HCT116 (cell line): ENCODE results near the gene GPR146. TPM values are rescaled to one million over a fixed set of nuclear protein-coding genes. Genes with fewer than 3 reads are reported as not detected.

ENCODE experiments used
- ATAC-seq: fragments of 200-7000 bp; cut with Tn5 transposase; 2 replicates; pipeline ENCODE4 v1.9.1; 2020; ENCODE audit warnings: mild to moderate bottlenecking, moderate library complexity
- BruUV-seq: library from RNA; stranded (reverse); fragments of 400-500 nt; replicated peaks from 2 replicates; lab custom pipeline; 2021; lab: Mats Ljungman, UMichigan
- CTCF ChIA-PET: fragments of 300-600 bp; sonication (Branson Sonifier 250); formaldehyde crosslinking; loops from one replicate; lab custom pipeline; 2021; ENCODE audit warnings: antibody characterized with exemption; lab: Charles Lee
- POLR2A ChIA-PET: fragments of 300-600, 350-600 bp; sonication (Branson Sonifier 250); formaldehyde crosslinking; loops from one replicate; lab custom pipeline; 2021; ENCODE audit warnings: antibody characterized with exemption; lab: Charles Lee
- RAD21 ChIA-PET, 2 experiments: fragments of 300-600 bp; sonication (Branson Sonifier 250); formaldehyde crosslinking; loops; one replicate each; lab custom pipeline; 2023; ENCODE audit warnings: low total read pairs in 2 of 2; ENCODE audit not compliant: uncharacterized antibody in 2 of 2, unreplicated experiment in 2 of 2, low non-redundant PET in 1 of 2; lab: Charles Lee
- DNase-seq: peaks from one replicate; pipeline ENCODE4 v3.0.0-alpha.2; 2010; ENCODE audit warnings: low read depth, low spot score
- H2AFZ ChIP-seq: fragments of 200-600 bp; shearing (Covaris generic), sonication (generic); 2 replicates; pipeline ENCODE4 v1.6.1; 2017; ENCODE audit warnings: low read depth, mixed run types, mixed read lengths, antibody characterized with exemption, low read length; ENCODE audit not compliant: poor library complexity, severe bottlenecking
- H3K27ac ChIP-seq: 2 replicates; pipeline ENCODE4 v1.5.1; 2012; ENCODE audit warnings: low read depth, low read length
- H3K27me3 ChIP-seq: fragments of 200-600 bp; sonication (generic); 2 replicates; pipeline ENCODE4 v1.6.1; 2016; ENCODE audit warnings: mixed run types, low read length, mixed read lengths; ENCODE audit not compliant: insufficient read depth
- H3K36me3 ChIP-seq, 2 experiments: fragments of 200-500 bp in 1 of 2; fragments of 200-600 bp in 1 of 2; sonication (Bioruptor generic) in 1 of 2; sonication (generic) in 1 of 2; 2 replicates each; pipeline versions ENCODE4 v1.5.1 to v1.6.1; 2014 to 2016; ENCODE audit warnings: low read length in 2 of 2, inconsistent platforms in 1 of 2, mixed read lengths in 1 of 2, mixed run types in 1 of 2; ENCODE audit not compliant: insufficient read depth in 2 of 2, control insufficient read depth in 1 of 2
- H3K4me1 ChIP-seq, 2 experiments: fragments of 200-600 bp in 1 of 2; sonication (generic) in 1 of 2; 2 replicates each; pipeline versions ENCODE4 v1.5.1 to v1.6.1; 2012 to 2017; ENCODE audit warnings: low read length in 2 of 2, inconsistent platforms in 1 of 2, mild to moderate bottlenecking in 1 of 2, mixed read lengths in 1 of 2, mixed run types in 1 of 2, moderate library complexity in 1 of 2; ENCODE audit not compliant: insufficient read depth in 2 of 2, control insufficient read depth in 1 of 2
- H3K4me2 ChIP-seq: fragments of 200-600 bp; sonication (generic); 2 replicates; pipeline ENCODE4 v1.6.1; 2017; ENCODE audit warnings: mixed run types, low read length, mixed read lengths
- H3K4me3 ChIP-seq, 2 experiments: fragments of 200-600 bp in 1 of 2; sonication (generic) in 1 of 2; replicated peaks in 1 of 2; 2 replicates each; pipeline ENCODE4 v1.5.1; 2011 to 2016; ENCODE audit warnings: low read length in 2 of 2, control low read depth in 1 of 2, low read depth in 1 of 2, mild to moderate bottlenecking in 1 of 2, mixed read lengths in 1 of 2, mixed run types in 1 of 2
- H3K79me2 ChIP-seq: fragments of 200-600 bp; sonication (generic); 2 replicates; pipeline ENCODE4 v1.6.1; 2017; ENCODE audit warnings: mild to moderate bottlenecking, mixed run types, low read length, moderate library complexity, mixed read lengths; ENCODE audit not compliant: insufficient read depth
- H3K9ac ChIP-seq: fragments of 200-600 bp; sonication (generic); 2 replicates; pipeline ENCODE4 v1.6.1; 2016; ENCODE audit warnings: low read length, mixed read lengths
- H3K9me2 ChIP-seq: fragments of 200-600 bp; sonication (generic), shearing (Covaris generic); 2 replicates; pipeline ENCODE4 v1.6.1; 2017; ENCODE audit warnings: mixed run types, mild to moderate bottlenecking, moderate library complexity; ENCODE audit not compliant: insufficient read depth
- H3K9me3 ChIP-seq, 2 experiments: fragments of 200-500 bp in 1 of 2; fragments of 200-600 bp in 1 of 2; sonication (Bioruptor generic) in 1 of 2; sonication (generic) in 1 of 2; 2 replicates each; pipeline ENCODE4 v1.6.1; 2014 to 2017; ENCODE audit warnings: low read length in 2 of 2, mixed read lengths in 2 of 2, inconsistent platforms in 1 of 2, low read depth in 1 of 2, mild to moderate bottlenecking in 1 of 2, mixed run types in 1 of 2, moderate library complexity in 1 of 2; ENCODE audit not compliant: control insufficient read depth in 1 of 2, insufficient read depth in 1 of 2
- H4K20me1 ChIP-seq: fragments of 200-600 bp; sonication (generic), shearing (Covaris generic); 2 replicates; pipeline ENCODE4 v1.6.1; 2017; ENCODE audit warnings: mixed run types, mild to moderate bottlenecking, moderate library complexity; ENCODE audit not compliant: insufficient read depth
- ATF3 ChIP-seq: IDR thresholded peaks from 2 replicates; pipeline ENCODE4 v1.6.1; 2012
- CBX3 ChIP-seq: IDR thresholded peaks from 2 replicates; pipeline ENCODE4 v1.6.1; 2012; ENCODE audit warnings: low read depth
- CEBPB ChIP-seq: IDR thresholded peaks from 2 replicates; pipeline ENCODE4 v1.6.1; 2012; ENCODE audit warnings: low read depth
- EZH2 ChIP-seq: fragments of 200-600 bp; sonication (generic); IDR thresholded peaks from 2 replicates; pipeline ENCODE4 v1.6.1; 2017; ENCODE audit warnings: antibody characterized with exemption, mixed run types
- EZH2phosphoT487 ChIP-seq: fragments of 200-600 bp; IDR thresholded peaks from 2 replicates; pipeline ENCODE4 v1.6.1; 2018; ENCODE audit warnings: antibody characterized with exemption, borderline replicate concordance
- FOSL1 ChIP-seq: IDR thresholded peaks from 2 replicates; pipeline ENCODE4 v1.6.1; 2012; ENCODE audit warnings: low read depth
- MAX ChIP-seq: IDR thresholded peaks from 2 replicates; pipeline ENCODE4 v1.6.1; 2012
- POLR2A ChIP-seq: IDR thresholded peaks from 2 replicates; pipeline ENCODE4 v1.7.0; 2011; ENCODE audit warnings: borderline replicate concordance; ENCODE audit not compliant: insufficient read depth, insufficient read length; ENCODE audit errors: extremely low read depth
- RAD21 ChIP-seq: IDR thresholded peaks from 2 replicates; pipeline ENCODE4 v1.6.1; 2012; ENCODE audit warnings: low read depth, mild to moderate bottlenecking
- SIN3A ChIP-seq: IDR thresholded peaks from 2 replicates; pipeline ENCODE4 v1.6.1; 2012; ENCODE audit warnings: low read depth
- SP1 ChIP-seq: IDR thresholded peaks from 2 replicates; pipeline ENCODE4 v1.6.1; 2012; ENCODE audit warnings: low read depth
- SRF ChIP-seq: IDR thresholded peaks from 2 replicates; pipeline ENCODE4 v1.6.1; 2012; ENCODE audit warnings: low read depth
- TCF7L2 ChIP-seq: IDR thresholded peaks from 2 replicates; pipeline ENCODE4 v1.7.0; 2011; ENCODE audit warnings: borderline replicate concordance, inconsistent platforms; ENCODE audit not compliant: insufficient read depth, insufficient read length; ENCODE audit errors: extremely low read depth
- YY1 ChIP-seq: IDR thresholded peaks from 2 replicates; pipeline ENCODE4 v1.6.1; 2011; ENCODE audit warnings: low read length, low read depth, moderate library complexity, mild to moderate bottlenecking; ENCODE audit not compliant: insufficient replicate concordance; ENCODE audit errors: extremely low read depth
- ZFX ChIP-seq: fragments of 450-650 bp; IDR thresholded peaks from 2 replicates; pipeline ENCODE4 v1.6.1; 2017
- ZNF274 ChIP-seq: fragments of 200-500 bp; sonication (Bioruptor generic); IDR thresholded peaks from 2 replicates; pipeline ENCODE4 v1.6.1; 2014; ENCODE audit warnings: mild to moderate bottlenecking, low read depth, low read length, inconsistent platforms
- intact Hi-C: fragments of 100-400 bp; cut with micrococcal nuclease; formaldehyde crosslinking; loops from 2 replicates; pipeline ENCODE4 v1.10.0; 2022
- total RNA-seq: library from RNA; stranded (reverse); gene quantifications from one replicate; pipeline ENCODE4 v1.2.1, GENCODE V29; 2021; ENCODE audit not compliant: unreplicated experiment

The GPR146 gene
- total RNA-seq, 1 experiment from 2014 or later: 2.4 TPM

GRCh38 chr7:1091644-1092027 is 47.3 kb downstream of the GPR146 start:
- no peak overlapping the region; the same call in 1 of the 2 replicates for H3K27ac ChIP-seq
- no peak overlapping the region for H3K4me2 ChIP-seq
- no peaks in the 10 kb centered on the region for H3K27me3 ChIP-seq
- H4K20me1 ChIP-seq: no peaks in the 10 kb centered on the region; the same call in 1 of the 2 replicates
- DNase-seq: no peak
- intact Hi-C loops: no loop called here
- RAD21 ChIA-PET: no interaction called here
- POLR2A ChIA-PET: no interaction called here
- CTCF ChIA-PET: no interaction called here
- TF ChIP-seq FOSL1 (no peak), ATF3 (no peak), CEBPB (no peak), RAD21 (no peak), EZH2phosphoT487 (no peak), EZH2 (no peak), SRF (no peak), CBX3 (no peak), SP1 (no peak), YY1 (no peak), ZNF274 (no peak), ZFX (no peak), MAX (no peak), POLR2A (no peak), TCF7L2 (no peak), SIN3A (no peak)
- TF ChIP-seq, all 23 proteins: peak for 0
- Histone ChIP-seq H3K4me1 (peaks cover 21 to 27% of the 10 kb centered on the region in 2 experiments), H3K9me3 (no peaks in the 10 kb centered on the region), H3K4me3 (no peak overlapping the region), H2AFZ (no peak overlapping the region), H3K36me3 (no peaks in the 10 kb centered on the region), H3K9ac (no peak overlapping the region), H3K9me2 (no peaks in the 10 kb centered on the region), H3K79me2 (peaks cover 10% of the 10 kb centered on the region; the same call in 1 of the 2 replicates)
- no peak for ATAC-seq
- no TSS peak for BruUV-seq
